Trophoblast cell (in vitro differentiated cells and primary cell): Measurements from ENCODE around the gene FAM161A.
"Not testable (repeated sequence)": the region's sequence is repeated elsewhere in the genome, so short reads cannot be mapped to it uniquely, and the experiment has no call there.

Experiments used
- DNase-seq, 2 donors: peaks; one replicate each; pipeline ENCODE4 v3.0.0-alpha.2; 2016
- H2AFZ ChIP-seq: 2 replicates; pipeline ENCODE4 v1.6.1; 2013; ENCODE audit warnings: low read length, moderate library complexity, mild to moderate bottlenecking; ENCODE audit not compliant: insufficient read depth, poor library complexity
- H2AK5ac ChIP-seq: 2 replicates; pipeline ENCODE4 v1.6.1; 2013; ENCODE audit warnings: mild to moderate bottlenecking, low read length
- H2BK120ac ChIP-seq: 2 replicates; pipeline ENCODE4 v1.6.1; 2013; ENCODE audit warnings: low read length, mild to moderate bottlenecking, moderate library complexity; ENCODE audit not compliant: insufficient read depth, poor library complexity
- H2BK12ac ChIP-seq: 2 replicates; pipeline ENCODE4 v1.6.1; 2013; ENCODE audit warnings: mild to moderate bottlenecking, low read length, moderate library complexity
- H2BK5ac ChIP-seq: 2 replicates; pipeline ENCODE4 v1.6.1; 2013; ENCODE audit warnings: low read length, low read depth, moderate library complexity, mild to moderate bottlenecking; ENCODE audit not compliant: poor library complexity
- H3K14ac ChIP-seq: 2 replicates; pipeline ENCODE4 v1.6.1; 2013; ENCODE audit warnings: mild to moderate bottlenecking, low read length
- H3K18ac ChIP-seq: 2 replicates; pipeline ENCODE4 v1.6.1; 2013; ENCODE audit warnings: mild to moderate bottlenecking, low read length
- H3K23ac ChIP-seq: 2 replicates; pipeline ENCODE4 v1.6.1; 2013; ENCODE audit warnings: low read length
- H3K27ac ChIP-seq: 2 replicates; pipeline ENCODE4 v1.5.1; 2013; ENCODE audit warnings: low read depth, mild to moderate bottlenecking, inconsistent platforms, low read length, moderate library complexity
- H3K27me3 ChIP-seq: 2 replicates; pipeline ENCODE4 v1.6.1; 2013; ENCODE audit warnings: inconsistent platforms, mild to moderate bottlenecking, low read length, moderate library complexity; ENCODE audit not compliant: insufficient read depth
- H3K36me3 ChIP-seq, 2 experiments: 1 replicate in 1 of 2; 2 replicates in 1 of 2; pipeline ENCODE4 v1.6.1; 2013; ENCODE audit warnings: low read length in 2 of 2, mild to moderate bottlenecking in 2 of 2, moderate library complexity in 1 of 2; ENCODE audit not compliant: insufficient read depth in 2 of 2, control insufficient read depth in 1 of 2
- H3K4ac ChIP-seq: 2 replicates; pipeline ENCODE4 v1.6.1; 2013; ENCODE audit warnings: low read depth, mild to moderate bottlenecking, low read length, moderate library complexity
- H3K4me1 ChIP-seq, 2 experiments: 1 replicate in 1 of 2; 2 replicates in 1 of 2; pipeline ENCODE4 v1.6.1; 2013; ENCODE audit warnings: low read length in 2 of 2, mild to moderate bottlenecking in 2 of 2, moderate library complexity in 1 of 2; ENCODE audit not compliant: insufficient read depth in 2 of 2, control insufficient read depth in 1 of 2
- H3K4me2 ChIP-seq: 2 replicates; pipeline ENCODE4 v1.6.1; 2013; ENCODE audit warnings: inconsistent platforms, mild to moderate bottlenecking, low read length, moderate library complexity
- H3K4me3 ChIP-seq: 2 replicates; pipeline ENCODE4 v1.5.1; 2013; ENCODE audit warnings: mild to moderate bottlenecking, low read depth, low read length, inconsistent platforms
- H3K79me1 ChIP-seq: one replicate; pipeline ENCODE4 v1.6.1; 2013; ENCODE audit warnings: low read length
- H3K79me2 ChIP-seq: 2 replicates; pipeline ENCODE4 v1.6.1; 2013; ENCODE audit warnings: low read length, mild to moderate bottlenecking; ENCODE audit not compliant: control insufficient read depth, insufficient read depth, poor library complexity
- H3K9ac ChIP-seq: 2 replicates; pipeline ENCODE4 v1.6.1; 2013; ENCODE audit warnings: mild to moderate bottlenecking, low read length
- H3K9me3 ChIP-seq: 2 replicates; pipeline ENCODE4 v1.6.1; 2013; ENCODE audit warnings: low read depth, mild to moderate bottlenecking, control low read depth, inconsistent platforms, low read length; ENCODE audit not compliant: insufficient read depth
- H4K12ac ChIP-seq: 2 replicates; pipeline ENCODE4 v1.6.1; 2013; ENCODE audit warnings: low read depth, mild to moderate bottlenecking, low read length, moderate library complexity
- H4K8ac ChIP-seq: 2 replicates; pipeline ENCODE4 v1.6.1; 2013; ENCODE audit warnings: low read depth, mild to moderate bottlenecking, low read length, moderate library complexity
- H4K91ac ChIP-seq: one replicate; pipeline ENCODE4 v1.6.1; 2013; ENCODE audit warnings: low read depth, mild to moderate bottlenecking, low read length, moderate library complexity
- WGBS: extraction: QIAGEN DNeasy Blood & Tissue Kit; methylation state at CpG from one replicate; pipeline ENCODE4 v1.1.7; 2013; ENCODE audit warnings: missing lambda C conversion rate; ENCODE audit not compliant: insufficient read length, insufficient coverage; ENCODE audit errors: extremely low coverage; 5-methylcytosine and 5-hydroxymethylcytosine counted together

FAM161A gene

GRCh38 chr2:61879351-61879750 lies 25.5 kb upstream of the FAM161A start:
- not testable (repeated sequence) for H3K9ac ChIP-seq, H3K9me3 ChIP-seq, H3K23ac ChIP-seq, H4K8ac ChIP-seq, H3K4ac ChIP-seq, H3K14ac ChIP-seq, H2AK5ac ChIP-seq, DNase-seq, H2BK5ac ChIP-seq, H3K4me2 ChIP-seq, H3K27me3 ChIP-seq, H4K12ac ChIP-seq, H3K4me1 ChIP-seq, H2BK12ac ChIP-seq, H3K79me2 ChIP-seq, H4K91ac ChIP-seq, H2AFZ ChIP-seq, H3K18ac ChIP-seq, H3K27ac ChIP-seq, H3K79me1 ChIP-seq, H3K4me3 ChIP-seq, H2BK120ac ChIP-seq
- peaks cover 36 to 44% of the 10 kb centered on the region in 2 experiments for H3K36me3 ChIP-seq
- no CpG with 5 or more reads among the region's 4 CpGs for WGBS

DNA sequence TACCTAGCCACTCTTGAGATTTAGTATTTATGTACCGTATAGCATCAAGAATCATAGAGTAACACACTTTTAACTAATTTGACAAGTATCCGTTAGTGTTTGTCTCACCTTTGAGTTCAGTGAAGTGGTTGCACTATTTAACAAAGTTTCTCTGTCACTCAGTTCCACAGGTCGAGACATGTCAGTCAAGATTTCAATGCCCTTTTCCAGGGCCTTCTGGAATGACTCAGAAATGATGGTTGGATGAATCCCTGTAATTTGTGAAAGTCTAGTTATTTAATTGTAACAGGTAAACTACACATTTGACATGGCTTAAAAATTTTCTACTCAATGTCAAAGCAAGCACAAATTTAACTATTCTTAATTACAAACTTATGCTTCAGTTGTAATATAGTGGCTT lies 24.9 kb upstream of the FAM161A start:
- H3K23ac ChIP-seq = no peak overlapping the region
- no peak overlapping the region for H2BK5ac ChIP-seq
- H3K14ac ChIP-seq = no peak overlapping the region
- DNase-seq = no peak
- WGBS = no CpG with 5 or more reads among the region's 3 CpGs
- H3K9ac ChIP-seq = no peak overlapping the region
- no peak overlapping the region for H3K27ac ChIP-seq
- no peak overlapping the region for H4K91ac ChIP-seq
- H3K18ac ChIP-seq = no peak overlapping the region
- no peaks in the 10 kb centered on the region for H3K79me1 ChIP-seq
- H4K12ac ChIP-seq = no peak overlapping the region
- H2AFZ ChIP-seq = no peak overlapping the region
- no peaks in the 10 kb centered on the region for H3K4me1 ChIP-seq
- H2BK120ac ChIP-seq = no peak overlapping the region
- H3K4me2 ChIP-seq = no peak overlapping the region
- no peak overlapping the region for H3K4ac ChIP-seq
- H2BK12ac ChIP-seq = no peak overlapping the region
- H2AK5ac ChIP-seq = no peak overlapping the region
- H3K27me3 ChIP-seq = no peaks in the 10 kb centered on the region
- no peak overlapping the region for H3K4me3 ChIP-seq
- no peaks in the 10 kb centered on the region for H3K9me3 ChIP-seq
- peaks cover 37 to 45% of the 10 kb centered on the region in 2 experiments for H3K36me3 ChIP-seq
- H4K8ac ChIP-seq = no peak overlapping the region
- H3K79me2 ChIP-seq = no peaks in the 10 kb centered on the region

DNA sequence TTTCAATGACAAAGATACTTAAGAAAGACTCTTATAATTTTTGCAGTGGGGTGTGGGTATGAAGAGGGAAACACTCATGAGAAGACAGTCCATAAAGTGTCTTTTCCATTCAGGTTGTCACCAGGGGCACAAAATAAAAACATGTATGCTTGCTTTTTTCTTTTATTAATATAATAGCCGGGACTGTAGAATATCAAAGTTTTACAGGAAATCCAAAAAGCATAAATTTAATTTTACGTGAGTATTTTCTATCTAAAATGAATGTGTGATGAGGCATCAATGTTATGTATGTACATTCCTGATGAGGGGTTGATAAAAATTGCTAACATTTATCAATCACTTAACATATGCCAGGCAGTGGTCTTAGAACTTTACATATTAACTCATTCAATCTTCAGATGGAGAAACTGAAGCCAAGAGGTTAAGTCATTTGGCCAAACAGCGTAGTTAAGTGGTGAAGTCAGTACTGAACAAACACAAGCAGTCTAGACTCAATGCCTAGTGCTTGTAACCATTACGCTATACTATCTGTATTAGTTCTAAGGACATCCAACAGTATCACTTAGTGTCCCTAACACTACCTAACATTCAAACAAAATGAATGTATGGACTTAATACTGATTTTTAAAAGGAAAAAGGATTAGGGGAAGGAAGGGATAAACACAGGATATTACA lies 23.8 kb upstream of the FAM161A start:
- Histone ChIP-seq H3K4me2 (no peak overlapping the region), H3K27me3 (no peaks in the 10 kb centered on the region), H4K8ac (no peak overlapping the region), H3K4ac (no peak overlapping the region), H2AFZ (no peak overlapping the region), H2BK12ac (no peak overlapping the region), H3K14ac (no peak overlapping the region), H3K18ac (no peak overlapping the region), H2AK5ac (no peak overlapping the region), H4K12ac (no peak overlapping the region), H3K36me3 (peaks cover 37 to 42% of the 10 kb centered on the region in 2 experiments), H3K79me2 (no peaks in the 10 kb centered on the region), H3K9ac (no peak overlapping the region), H3K79me1 (no peaks in the 10 kb centered on the region), H2BK5ac (no peak overlapping the region), H3K4me3 (no peak overlapping the region), H4K91ac (no peak overlapping the region), H3K23ac (no peak overlapping the region), H2BK120ac (no peak overlapping the region), H3K4me1 (no peaks in the 10 kb centered on the region), H3K9me3 (no peaks in the 10 kb centered on the region), H3K27ac (no peak overlapping the region)
- WGBS = no CpG with 5 or more reads among the region's 4 CpGs
- DNase-seq = no peak

- Histone ChIP-seq H2AK5ac (no peak overlapping the region), H3K27me3 (no peaks in the 10 kb centered on the region), H3K18ac (no peak overlapping the region), H2BK12ac (no peak overlapping the region), H3K4me3 (no peak overlapping the region), H2BK120ac (no peak overlapping the region), H3K9me3 (no peaks in the 10 kb centered on the region), H3K4ac (no peak overlapping the region), H4K8ac (no peak overlapping the region), H3K4me1 (no peaks in the 10 kb centered on the region), H2AFZ (no peak overlapping the region), H3K79me2 (no peaks in the 10 kb centered on the region), H3K9ac (no peak overlapping the region), H3K27ac (no peak overlapping the region), H3K23ac (no peak overlapping the region), H3K14ac (no peak overlapping the region), H4K12ac (no peak overlapping the region), H3K4me2 (no peak overlapping the region), H3K36me3 (peaks cover 34 to 43% of the 10 kb centered on the region in 2 experiments), H2BK5ac (no peak overlapping the region), H4K91ac (no peak overlapping the region), H3K79me1 (no peaks in the 10 kb centered on the region)
- no peak for DNase-seq
- WGBS = no CpG with 5 or more reads among the region's 1 CpG
Measured at GRCh38 chr2:61876400-61876799, 22.5 kb upstream of the FAM161A start.
